ENCODE results near the gene PCBP3.

Gene PCBP3

DNA sequence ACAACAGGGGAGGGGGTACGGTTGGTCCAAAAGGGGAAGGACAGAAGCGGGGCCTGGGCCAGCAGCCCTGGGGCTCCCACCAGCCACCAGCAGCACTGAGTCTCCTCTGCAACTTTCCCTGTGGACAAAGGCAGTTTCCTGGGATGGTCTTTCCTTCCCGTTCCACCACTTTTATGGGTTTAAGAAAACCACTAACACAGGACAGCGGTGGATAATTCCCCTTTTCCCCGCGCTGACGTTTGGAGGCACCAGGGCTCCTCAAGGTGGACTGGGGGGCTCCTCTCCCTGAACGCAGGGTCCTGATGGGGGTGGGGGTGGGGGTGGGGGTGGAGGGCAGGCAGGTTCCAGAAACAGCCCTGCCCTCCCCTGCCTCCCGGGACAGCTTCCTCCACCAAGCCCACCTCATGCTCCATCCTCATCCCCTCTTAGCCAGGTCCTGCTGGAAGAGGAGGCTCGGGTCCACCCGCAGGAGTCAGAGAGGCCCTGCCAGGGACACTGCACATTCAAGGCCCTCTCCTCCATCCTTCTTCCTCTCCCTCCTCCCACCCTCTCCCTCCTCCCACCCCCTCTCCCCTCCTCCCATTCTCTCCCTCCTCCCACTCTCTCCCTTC is 333.3 kb downstream of the PCBP3 start:
- 0 out of 2 replicates have a peak overlapping the region, but pooled peaks have one; percentile 9 for H3K4me3 ChIP-seq (replicated peaks; ENCODE audit: low read depth, low read length)
- TF ChIP-seq, protein P1, sequence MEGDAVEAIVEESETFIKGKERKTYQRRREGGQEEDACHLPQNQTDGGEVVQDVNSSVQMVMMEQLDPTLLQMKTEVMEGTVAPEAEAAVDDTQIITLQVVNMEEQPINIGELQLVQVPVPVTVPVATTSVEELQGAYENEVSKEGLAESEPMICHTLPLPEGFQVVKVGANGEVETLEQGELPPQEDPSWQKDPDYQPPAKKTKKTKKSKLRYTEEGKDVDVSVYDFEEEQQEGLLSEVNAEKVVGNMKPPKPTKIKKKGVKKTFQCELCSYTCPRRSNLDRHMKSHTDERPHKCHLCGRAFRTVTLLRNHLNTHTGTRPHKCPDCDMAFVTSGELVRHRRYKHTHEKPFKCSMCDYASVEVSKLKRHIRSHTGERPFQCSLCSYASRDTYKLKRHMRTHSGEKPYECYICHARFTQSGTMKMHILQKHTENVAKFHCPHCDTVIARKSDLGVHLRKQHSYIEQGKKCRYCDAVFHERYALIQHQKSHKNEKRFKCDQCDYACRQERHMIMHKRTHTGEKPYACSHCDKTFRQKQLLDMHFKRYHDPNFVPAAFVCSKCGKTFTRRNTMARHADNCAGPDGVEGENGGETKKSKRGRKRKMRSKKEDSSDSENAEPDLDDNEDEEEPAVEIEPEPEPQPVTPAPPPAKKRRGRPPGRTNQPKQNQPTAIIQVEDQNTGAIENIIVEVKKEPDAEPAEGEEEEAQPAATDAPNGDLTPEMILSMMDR (IDR thresholded peaks at IDR 0.05; ENCODE audit: low read depth, low read length, missing control alignments) = no peak

DNA sequence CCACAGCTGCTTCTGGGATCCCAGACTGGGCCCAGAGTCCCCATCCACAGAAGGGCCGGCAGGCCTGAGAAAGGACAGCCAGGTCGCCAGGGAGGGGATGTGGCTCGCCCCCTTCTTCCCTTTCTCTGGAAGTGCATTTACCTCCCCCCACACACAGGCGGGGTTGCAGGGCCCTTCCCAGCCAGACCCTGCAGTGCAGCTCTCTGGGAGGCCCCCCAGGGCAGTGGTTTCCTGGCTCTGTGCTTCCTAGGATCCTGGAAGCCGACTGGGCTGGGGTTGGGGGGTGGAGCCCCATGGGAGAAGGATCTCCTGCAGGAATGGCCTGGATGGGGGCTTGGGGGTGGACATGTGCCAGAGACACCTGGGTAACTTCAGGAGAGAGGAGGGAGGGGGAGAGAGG is 333.9 kb downstream of the PCBP3 start:
- DNase-seq (ENCODE audit: extremely low read depth, low read depth) = no peak
- H3K4me3 ChIP-seq (replicated peaks; ENCODE audit: low read depth, low read length) = no peak overlapping the region; the same call in 1 of the 2 replicates
- TF ChIP-seq, protein P1 (IDR thresholded peaks at IDR 0.05; ENCODE audit: low read depth, low read length, missing control alignments) = no peak

More for the DNA sequence above, 333.3 kb downstream of the PCBP3 start:
- no peak for DNase-seq (ENCODE audit: extremely low read depth, low read depth)

DNA sequence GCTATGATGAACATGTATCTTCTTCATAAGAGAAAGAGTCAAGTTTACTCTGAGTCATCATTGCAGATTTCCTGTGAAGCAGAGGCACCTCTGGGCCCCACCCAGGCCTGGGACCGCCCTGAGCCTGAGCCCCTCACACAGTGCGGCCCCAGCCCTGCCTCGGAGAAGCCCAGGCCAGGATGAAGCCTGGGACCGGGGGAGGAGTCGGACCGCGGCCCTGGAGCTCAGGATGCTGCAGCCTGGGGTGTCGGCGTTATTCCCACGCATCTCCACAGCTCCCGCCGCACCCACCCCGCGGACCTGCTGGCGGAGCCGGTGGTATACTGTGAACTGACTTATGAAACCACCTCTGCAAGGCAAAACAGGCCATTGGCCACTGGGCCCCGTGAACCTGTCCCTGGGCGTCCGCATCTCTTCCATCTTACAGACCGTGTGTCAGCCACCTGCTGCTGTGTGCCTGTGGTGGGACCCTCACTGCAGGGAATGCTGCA is 335.7 kb downstream of the PCBP3 start:
- DNase-seq (ENCODE audit: extremely low read depth, low read depth) = no peak
- TF ChIP-seq, protein P1 (IDR thresholded peaks at IDR 0.05; ENCODE audit: low read depth, low read length, missing control alignments) = no peak
- no peak overlapping the region for H3K4me3 ChIP-seq (replicated peaks; ENCODE audit: low read depth, low read length)

DNA sequence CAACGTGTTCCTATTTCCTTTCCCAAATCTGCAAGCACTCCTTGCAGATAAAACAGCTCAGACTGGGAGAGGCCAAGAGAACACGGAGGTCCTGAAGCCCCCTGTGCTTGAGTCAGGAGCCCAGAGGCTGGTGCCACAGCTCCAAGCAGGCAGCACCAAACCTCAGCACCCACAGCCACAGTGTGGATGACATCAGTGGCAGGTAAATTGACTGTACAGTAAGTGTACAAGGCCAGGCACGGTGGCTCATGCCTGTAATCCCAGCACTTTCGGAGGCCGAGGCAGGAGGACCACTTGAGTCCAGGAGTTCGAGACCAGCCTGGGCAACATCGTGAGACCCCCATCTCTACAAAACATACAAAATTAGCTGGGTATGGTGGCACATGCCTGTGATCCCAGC is 336.1 kb downstream of the PCBP3 start:
- TF ChIP-seq, protein P1 (IDR thresholded peaks at IDR 0.05; ENCODE audit: low read depth, low read length, missing control alignments) = no peak
- no peak overlapping the region for H3K4me3 ChIP-seq (replicated peaks; ENCODE audit: low read depth, low read length)
- DNase-seq (ENCODE audit: extremely low read depth, low read depth) = no peak

DNA sequence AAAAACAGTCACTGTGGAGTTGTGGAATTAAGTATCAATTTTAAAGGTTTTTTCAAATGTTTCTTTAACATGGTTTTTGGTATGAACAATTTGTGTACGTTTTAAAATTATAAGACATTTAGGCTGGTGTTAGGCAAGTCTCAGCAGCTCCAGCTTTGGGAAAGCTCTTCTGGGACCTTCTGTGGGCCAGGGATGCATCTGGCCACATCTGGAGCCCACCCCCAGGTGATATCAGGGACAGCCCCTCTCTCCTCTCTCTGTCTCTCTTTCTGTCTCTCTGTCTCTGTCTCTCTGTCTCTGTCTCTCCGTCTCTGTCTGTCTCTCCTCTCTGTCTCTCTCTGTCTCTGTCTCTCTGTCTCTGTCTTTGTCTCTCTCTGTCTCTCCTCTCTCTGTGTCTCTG is 336.7 kb downstream of the PCBP3 start:
- no peak for DNase-seq (ENCODE audit: extremely low read depth, low read depth)
- peak overlapping the region; percentile 60 for H3K4me3 ChIP-seq (replicated peaks; ENCODE audit: low read depth, low read length)
- TF ChIP-seq, protein P1 (IDR thresholded peaks at IDR 0.05; ENCODE audit: low read depth, low read length, missing control alignments) = no peak

DNA sequence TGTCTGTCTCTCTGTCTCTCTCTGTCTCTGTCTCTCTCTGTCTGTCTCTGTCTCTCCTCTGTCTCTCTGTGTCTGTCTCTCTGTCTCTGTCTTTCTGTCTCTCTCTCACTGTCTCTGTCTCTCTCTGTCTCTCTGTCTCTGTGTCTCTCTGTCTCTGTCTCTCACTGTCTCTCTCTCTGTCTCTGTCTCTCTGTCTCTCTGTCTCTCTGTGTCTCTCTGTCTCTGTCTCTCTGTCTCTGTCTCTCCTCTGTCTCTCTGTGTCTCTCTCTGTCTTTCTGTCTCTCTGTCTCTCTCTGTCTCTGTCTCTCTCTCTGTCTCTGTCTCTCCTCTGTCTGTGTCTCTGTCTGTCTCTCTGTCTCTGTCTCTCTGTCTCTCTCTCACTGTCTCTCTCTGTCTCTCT is 337.2 kb downstream of the PCBP3 start:
- TF ChIP-seq, protein P1 (IDR thresholded peaks at IDR 0.05; ENCODE audit: low read depth, low read length, missing control alignments) = no peak
- peak overlapping the region; percentile 60 for H3K4me3 ChIP-seq (replicated peaks; ENCODE audit: low read depth, low read length)
- no peak for DNase-seq (ENCODE audit: extremely low read depth, low read depth)

Data from HFF-Myc (cell line).